GM23338 (cell line): ENCODE data around the gene B3GNT9. TPM values are rescaled to one million over a fixed set of nuclear protein-coding genes. Genes with fewer than 3 reads are reported as not detected.

Experiments used
- ATAC-seq: fragments of 200-7000 bp; cut with Tn5 transposase; 3 replicates; pipeline ENCODE4 v1.9.1; 2020
- DNase-seq: peaks from one replicate; pipeline ENCODE4 v3.0.0-alpha.2; 2015; ENCODE audit warnings: low spot score
- H2AFZ ChIP-seq: fragments of 200-600 bp; sonication (generic); 2 replicates; pipeline ENCODE4 v1.8.0; 2016; ENCODE audit warnings: antibody characterized with exemption, mild to moderate bottlenecking, moderate library complexity
- H3F3A ChIP-seq: fragments of 200-600 bp; sonication (generic); replicated peaks from 2 replicates; pipeline ENCODE4 v1.8.0; 2017; ENCODE audit warnings: antibody characterized with exemption, mixed run types, low read depth
- H3K27ac ChIP-seq: fragments of 200-600 bp; sonication (generic); 2 replicates; pipeline ENCODE4 v1.6.1; 2016; ENCODE audit warnings: low read depth
- H3K27me3 ChIP-seq: fragments of 200-600 bp; sonication (generic); 2 replicates; pipeline ENCODE4 v1.8.0; 2016; ENCODE audit warnings: mild to moderate bottlenecking, mixed run types, moderate library complexity; ENCODE audit not compliant: insufficient read depth
- H3K36me3 ChIP-seq: fragments of 200-600 bp; sonication (generic); 2 replicates; pipeline ENCODE4 v1.8.0; 2016; ENCODE audit warnings: mild to moderate bottlenecking; ENCODE audit not compliant: insufficient read depth
- H3K4me1 ChIP-seq: fragments of 200-600 bp; sonication (generic); 2 replicates; pipeline ENCODE4 v1.8.0; 2016; ENCODE audit warnings: mild to moderate bottlenecking, moderate library complexity; ENCODE audit not compliant: insufficient read depth
- H3K4me2 ChIP-seq: fragments of 200-600 bp; sonication (generic); 2 replicates; pipeline ENCODE4 v1.7.1; 2017; ENCODE audit warnings: mixed run types
- H3K4me3 ChIP-seq: fragments of 200-600 bp; sonication (generic); 2 replicates; pipeline ENCODE4 v1.6.1; 2016; ENCODE audit warnings: mixed run types
- H3K79me2 ChIP-seq: fragments of 200-600 bp; sonication (generic); replicated peaks from 2 replicates; pipeline ENCODE4 v1.8.0; 2017; ENCODE audit warnings: mild to moderate bottlenecking; ENCODE audit not compliant: insufficient read depth
- H3K9me2 ChIP-seq: fragments of 200-600 bp; sonication (generic); 2 replicates; pipeline ENCODE4 v1.8.0; 2017; ENCODE audit not compliant: insufficient read depth
- H4K20me1 ChIP-seq: fragments of 200-600 bp; sonication (generic); replicated peaks from 2 replicates; pipeline ENCODE4 v1.8.0; 2017; ENCODE audit warnings: mild to moderate bottlenecking; ENCODE audit not compliant: insufficient read depth
- H3K27ac Mint-ChIP-seq: 2 replicates; pipeline ENCODE4 v1.8.0; 2020; ENCODE audit warnings: inconsistent platforms, mild to moderate bottlenecking, moderate library complexity, mixed read lengths
- H3K27me3 Mint-ChIP-seq: 3 replicates; pipeline ENCODE4 v1.8.0; 2022; ENCODE audit warnings: low read depth, mild to moderate bottlenecking, moderate library complexity, mixed read lengths, inconsistent platforms; ENCODE audit not compliant: insufficient read depth, poor library complexity
- H3K36me3 Mint-ChIP-seq: 3 replicates; pipeline ENCODE4 v1.8.0; 2021; ENCODE audit warnings: low read depth, mild to moderate bottlenecking, inconsistent platforms, moderate library complexity, mixed read lengths
- H3K4me1 Mint-ChIP-seq: 3 replicates; pipeline ENCODE4 v1.8.0; 2020; ENCODE audit warnings: mild to moderate bottlenecking, inconsistent platforms, mixed read lengths
- H3K4me3 Mint-ChIP-seq: 3 replicates; pipeline ENCODE4 v1.8.0; 2021; ENCODE audit warnings: moderate library complexity, mild to moderate bottlenecking, inconsistent platforms, mixed read lengths
- H3K9me3 Mint-ChIP-seq: 3 replicates; pipeline ENCODE4 v1.8.0; 2020; ENCODE audit warnings: moderate library complexity, mild to moderate bottlenecking, inconsistent platforms, mixed read lengths
- CREB1 ChIP-seq: fragments of 250-450 bp; sonication (Bioruptor Pico); IDR thresholded peaks from 2 replicates; pipeline ENCODE4 v1.5.0; 2020; ENCODE audit warnings: low read depth, mild to moderate bottlenecking, moderate library complexity
- JUNB ChIP-seq: IDR thresholded peaks from one replicate; pipeline ENCODE4 v1.6.1; 2016; ENCODE audit warnings: antibody characterized with exemption; ENCODE audit not compliant: unreplicated experiment
- ZNF114 ChIP-seq: fragments of 250-450 bp; sonication (Bioruptor Pico); IDR thresholded peaks from 2 replicates; pipeline ENCODE4 v1.5.0; 2020; ENCODE audit warnings: mild to moderate bottlenecking, moderate library complexity
- ZNF331 ChIP-seq: fragments of 250-450 bp; sonication (Bioruptor Pico); IDR thresholded peaks from 2 replicates; pipeline ENCODE4 v1.5.0; 2020; ENCODE audit warnings: low read depth, mild to moderate bottlenecking, moderate library complexity
- polyA plus RNA-seq: library from polyadenylated mRNA; unstranded; fragments of >200 nt; fragmentation: Nextera tagmentation; extraction: Ambion mirVana; gene quantifications from 2 replicates; pipeline ENCODE4 v1.2.1, GENCODE V29; 2016
- total RNA-seq: library from RNA; depleted of rRNA; stranded (reverse); fragments of >200 nt; shearing (Covaris generic); gene quantifications from 2 replicates; pipeline ENCODE4 v1.2.3, GENCODE V29; 2014
- TF ChIP-seq, protein P1 (sequence below): IDR thresholded peaks from one replicate; pipeline ENCODE4 v1.6.1; 2018; ENCODE audit warnings: antibody characterized with exemption; ENCODE audit not compliant: unreplicated experiment
- TF ChIP-seq, protein P2 (sequence below): fragments of 250-450 bp; sonication (Bioruptor Pico); IDR thresholded peaks from 2 replicates; pipeline ENCODE4 v1.5.0; 2020; ENCODE audit warnings: mild to moderate bottlenecking, moderate library complexity
- TF ChIP-seq, protein P3 (sequence below): IDR thresholded peaks from 2 replicates; pipeline ENCODE4 v1.6.1; 2016; ENCODE audit warnings: antibody characterized with exemption

The B3GNT9 gene
- total and polyA plus RNA-seq, 2 experiments from 2014 or later, result 0.99 to 7.0 TPM

DNA sequence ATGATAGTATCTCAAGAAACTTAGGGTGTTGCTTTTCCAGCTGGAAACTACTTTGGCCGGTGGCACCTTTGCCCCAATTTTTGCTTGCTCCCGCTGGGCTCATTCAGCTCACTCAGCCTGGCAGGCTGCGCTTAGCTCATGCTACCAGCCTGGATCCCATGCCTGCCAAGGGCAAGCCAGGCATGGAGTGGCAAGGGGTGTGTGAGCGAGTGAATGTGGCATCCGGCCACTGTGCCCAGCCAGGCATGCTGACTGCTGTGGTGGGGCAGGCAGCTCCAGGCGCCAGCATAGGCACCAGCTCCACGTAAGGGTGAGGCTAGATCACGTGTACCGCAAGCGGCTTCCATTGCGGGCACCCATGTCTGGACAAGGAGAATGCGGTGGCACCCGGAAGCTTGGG is 9.4 kb downstream of the B3GNT9 start:
- no peaks in the 10 kb centered on the region for H3K4me1 ChIP-seq
- H3K36me3 ChIP-seq, result peaks cover 8% of the 10 kb centered on the region; the same call in 1 of the 2 replicates
- H3K79me2 ChIP-seq, result no peaks in the 10 kb centered on the region
- Mint-ChIP-seq H3K4me1 (no peaks in the 10 kb centered on the region), H3K36me3 (peaks cover 55% of the 10 kb centered on the region), H3K27ac (no peak overlapping the region), H3K27me3 (peaks cover 1% of the 10 kb centered on the region), H3K9me3 (no peaks in the 10 kb centered on the region), H3K4me3 (no peak overlapping the region)
- DNase-seq (no peak), ATAC-seq (no peak)
- no peak overlapping the region for H2AFZ ChIP-seq
- no peak overlapping the region for H3K4me3 ChIP-seq
- H3K27me3 ChIP-seq, result no peaks in the 10 kb centered on the region
- H3F3A ChIP-seq, result no peaks in the 10 kb centered on the region
- no peak overlapping the region for H3K27ac ChIP-seq
- no peak overlapping the region for H3K4me2 ChIP-seq
- H4K20me1 ChIP-seq, result peaks cover 5% of the 10 kb centered on the region; the same call in 1 of the 2 replicates
- TF ChIP-seq JUNB (no peak), ZNF114 (no peak), CREB1 (no peak), ZNF331 (CRISPR knock-in tag) (no peak)
- TF ChIP-seq, protein P1, sequence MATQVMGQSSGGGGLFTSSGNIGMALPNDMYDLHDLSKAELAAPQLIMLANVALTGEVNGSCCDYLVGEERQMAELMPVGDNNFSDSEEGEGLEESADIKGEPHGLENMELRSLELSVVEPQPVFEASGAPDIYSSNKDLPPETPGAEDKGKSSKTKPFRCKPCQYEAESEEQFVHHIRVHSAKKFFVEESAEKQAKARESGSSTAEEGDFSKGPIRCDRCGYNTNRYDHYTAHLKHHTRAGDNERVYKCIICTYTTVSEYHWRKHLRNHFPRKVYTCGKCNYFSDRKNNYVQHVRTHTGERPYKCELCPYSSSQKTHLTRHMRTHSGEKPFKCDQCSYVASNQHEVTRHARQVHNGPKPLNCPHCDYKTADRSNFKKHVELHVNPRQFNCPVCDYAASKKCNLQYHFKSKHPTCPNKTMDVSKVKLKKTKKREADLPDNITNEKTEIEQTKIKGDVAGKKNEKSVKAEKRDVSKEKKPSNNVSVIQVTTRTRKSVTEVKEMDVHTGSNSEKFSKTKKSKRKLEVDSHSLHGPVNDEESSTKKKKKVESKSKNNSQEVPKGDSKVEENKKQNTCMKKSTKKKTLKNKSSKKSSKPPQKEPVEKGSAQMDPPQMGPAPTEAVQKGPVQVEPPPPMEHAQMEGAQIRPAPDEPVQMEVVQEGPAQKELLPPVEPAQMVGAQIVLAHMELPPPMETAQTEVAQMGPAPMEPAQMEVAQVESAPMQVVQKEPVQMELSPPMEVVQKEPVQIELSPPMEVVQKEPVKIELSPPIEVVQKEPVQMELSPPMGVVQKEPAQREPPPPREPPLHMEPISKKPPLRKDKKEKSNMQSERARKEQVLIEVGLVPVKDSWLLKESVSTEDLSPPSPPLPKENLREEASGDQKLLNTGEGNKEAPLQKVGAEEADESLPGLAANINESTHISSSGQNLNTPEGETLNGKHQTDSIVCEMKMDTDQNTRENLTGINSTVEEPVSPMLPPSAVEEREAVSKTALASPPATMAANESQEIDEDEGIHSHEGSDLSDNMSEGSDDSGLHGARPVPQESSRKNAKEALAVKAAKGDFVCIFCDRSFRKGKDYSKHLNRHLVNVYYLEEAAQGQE, result no peak
- TF ChIP-seq, protein P2, sequence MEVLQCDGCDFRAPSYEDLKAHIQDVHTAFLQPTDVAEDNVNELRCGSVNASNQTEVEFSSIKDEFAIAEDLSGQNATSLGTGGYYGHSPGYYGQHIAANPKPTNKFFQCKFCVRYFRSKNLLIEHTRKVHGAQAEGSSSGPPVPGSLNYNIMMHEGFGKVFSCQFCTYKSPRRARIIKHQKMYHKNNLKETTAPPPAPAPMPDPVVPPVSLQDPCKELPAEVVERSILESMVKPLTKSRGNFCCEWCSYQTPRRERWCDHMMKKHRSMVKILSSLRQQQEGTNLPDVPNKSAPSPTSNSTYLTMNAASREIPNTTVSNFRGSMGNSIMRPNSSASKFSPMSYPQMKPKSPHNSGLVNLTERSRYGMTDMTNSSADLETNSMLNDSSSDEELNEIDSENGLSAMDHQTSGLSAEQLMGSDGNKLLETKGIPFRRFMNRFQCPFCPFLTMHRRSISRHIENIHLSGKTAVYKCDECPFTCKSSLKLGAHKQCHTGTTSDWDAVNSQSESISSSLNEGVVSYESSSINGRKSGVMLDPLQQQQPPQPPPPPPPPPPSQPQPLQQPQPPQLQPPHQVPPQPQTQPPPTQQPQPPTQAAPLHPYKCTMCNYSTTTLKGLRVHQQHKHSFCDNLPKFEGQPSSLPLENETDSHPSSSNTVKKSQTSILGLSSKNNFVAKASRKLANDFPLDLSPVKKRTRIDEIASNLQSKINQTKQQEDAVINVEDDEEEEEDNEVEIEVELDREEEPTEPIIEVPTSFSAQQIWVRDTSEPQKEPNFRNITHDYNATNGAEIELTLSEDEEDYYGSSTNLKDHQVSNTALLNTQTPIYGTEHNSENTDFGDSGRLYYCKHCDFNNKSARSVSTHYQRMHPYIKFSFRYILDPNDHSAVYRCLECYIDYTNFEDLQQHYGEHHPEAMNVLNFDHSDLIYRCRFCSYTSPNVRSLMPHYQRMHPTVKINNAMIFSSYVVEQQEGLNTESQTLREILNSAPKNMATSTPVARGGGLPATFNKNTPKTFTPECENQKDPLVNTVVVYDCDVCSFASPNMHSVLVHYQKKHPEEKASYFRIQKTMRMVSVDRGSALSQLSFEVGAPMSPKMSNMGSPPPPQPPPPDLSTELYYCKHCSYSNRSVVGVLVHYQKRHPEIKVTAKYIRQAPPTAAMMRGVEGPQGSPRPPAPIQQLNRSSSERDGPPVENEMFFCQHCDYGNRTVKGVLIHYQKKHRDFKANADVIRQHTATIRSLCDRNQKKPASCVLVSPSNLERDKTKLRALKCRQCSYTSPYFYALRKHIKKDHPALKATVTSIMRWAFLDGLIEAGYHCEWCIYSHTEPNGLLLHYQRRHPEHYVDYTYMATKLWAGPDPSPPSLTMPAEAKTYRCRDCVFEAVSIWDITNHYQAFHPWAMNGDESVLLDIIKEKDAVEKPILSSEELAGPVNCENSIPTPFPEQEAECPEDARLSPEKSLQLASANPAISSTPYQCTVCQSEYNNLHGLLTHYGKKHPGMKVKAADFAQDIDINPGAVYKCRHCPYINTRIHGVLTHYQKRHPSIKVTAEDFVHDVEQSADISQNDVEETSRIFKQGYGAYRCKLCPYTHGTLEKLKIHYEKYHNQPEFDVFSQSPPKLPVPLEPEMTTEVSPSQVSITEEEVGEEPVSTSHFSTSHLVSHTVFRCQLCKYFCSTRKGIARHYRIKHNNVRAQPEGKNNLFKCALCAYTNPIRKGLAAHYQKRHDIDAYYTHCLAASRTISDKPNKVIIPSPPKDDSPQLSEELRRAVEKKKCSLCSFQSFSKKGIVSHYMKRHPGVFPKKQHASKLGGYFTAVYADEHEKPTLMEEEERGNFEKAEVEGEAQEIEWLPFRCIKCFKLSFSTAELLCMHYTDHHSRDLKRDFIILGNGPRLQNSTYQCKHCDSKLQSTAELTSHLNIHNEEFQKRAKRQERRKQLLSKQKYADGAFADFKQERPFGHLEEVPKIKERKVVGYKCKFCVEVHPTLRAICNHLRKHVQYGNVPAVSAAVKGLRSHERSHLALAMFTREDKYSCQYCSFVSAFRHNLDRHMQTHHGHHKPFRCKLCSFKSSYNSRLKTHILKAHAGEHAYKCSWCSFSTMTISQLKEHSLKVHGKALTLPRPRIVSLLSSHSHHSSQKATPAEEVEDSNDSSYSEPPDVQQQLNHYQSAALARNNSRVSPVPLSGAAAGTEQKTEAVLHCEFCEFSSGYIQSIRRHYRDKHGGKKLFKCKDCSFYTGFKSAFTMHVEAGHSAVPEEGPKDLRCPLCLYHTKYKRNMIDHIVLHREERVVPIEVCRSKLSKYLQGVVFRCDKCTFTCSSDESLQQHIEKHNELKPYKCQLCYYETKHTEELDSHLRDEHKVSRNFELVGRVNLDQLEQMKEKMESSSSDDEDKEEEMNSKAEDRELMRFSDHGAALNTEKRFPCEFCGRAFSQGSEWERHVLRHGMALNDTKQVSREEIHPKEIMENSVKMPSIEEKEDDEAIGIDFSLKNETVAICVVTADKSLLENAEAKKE (CRISPR knock-in tag), result no peak
- TF ChIP-seq, protein P3, sequence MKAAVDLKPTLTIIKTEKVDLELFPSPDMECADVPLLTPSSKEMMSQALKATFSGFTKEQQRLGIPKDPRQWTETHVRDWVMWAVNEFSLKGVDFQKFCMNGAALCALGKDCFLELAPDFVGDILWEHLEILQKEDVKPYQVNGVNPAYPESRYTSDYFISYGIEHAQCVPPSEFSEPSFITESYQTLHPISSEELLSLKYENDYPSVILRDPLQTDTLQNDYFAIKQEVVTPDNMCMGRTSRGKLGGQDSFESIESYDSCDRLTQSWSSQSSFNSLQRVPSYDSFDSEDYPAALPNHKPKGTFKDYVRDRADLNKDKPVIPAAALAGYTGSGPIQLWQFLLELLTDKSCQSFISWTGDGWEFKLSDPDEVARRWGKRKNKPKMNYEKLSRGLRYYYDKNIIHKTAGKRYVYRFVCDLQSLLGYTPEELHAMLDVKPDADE, result no peak
- H3K9me2 ChIP-seq, result no peaks in the 10 kb centered on the region
